ENCODE results near the gene EFNA2. TPM values are rescaled to one million over a fixed set of nuclear protein-coding genes. Genes with fewer than 3 reads are reported as not detected.

Gene EFNA2
- total and polyA plus RNA-seq, 2 experiments from 2014 or later: 2.7 to 10.3 TPM

DNA sequence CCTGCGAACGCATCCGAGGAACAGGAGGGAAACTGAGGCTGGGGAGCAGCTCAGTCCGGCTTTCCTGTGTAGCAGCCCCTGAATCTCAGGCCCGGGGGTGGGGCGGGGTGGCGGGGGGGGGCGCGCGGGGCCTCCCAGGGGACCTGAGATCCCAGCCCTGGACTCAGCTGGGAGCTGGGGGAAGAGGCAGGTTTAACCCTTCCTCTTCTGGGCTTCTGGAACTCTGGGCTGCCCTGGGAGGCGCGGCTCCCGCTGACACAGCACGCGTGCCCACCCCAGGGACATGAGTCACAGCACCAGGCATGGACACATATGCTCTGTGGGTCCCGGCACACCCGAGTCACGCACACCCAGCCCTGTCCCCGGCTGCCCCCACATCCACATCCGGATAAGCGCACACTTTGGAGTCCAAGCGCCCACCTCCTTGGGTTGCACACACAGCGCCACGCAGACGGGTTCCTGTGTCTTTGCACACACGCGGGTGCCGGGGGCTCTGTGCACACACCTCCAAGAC lies 20.0 kb upstream of the EFNA2 start:
- peak overlapping the region; percentile 64 for H3K4me3 Mint-ChIP-seq
- H3K36me3 ChIP-seq (ENCODE audit: insufficient read depth): peaks cover 5% of the 10 kb centered on the region
- peaks cover 20% of the 10 kb centered on the region for H3K36me3 Mint-ChIP-seq (ENCODE audit: low read depth)
- peak overlapping the region; percentile 96; the same call in 1 of the 2 replicates for H3K27ac Mint-ChIP-seq
- peaks cover 16% of the 10 kb centered on the region for H3K79me2 ChIP-seq (replicated peaks; ENCODE audit: insufficient read depth)
- peaks cover 2% of the 10 kb centered on the region for H3K9me3 Mint-ChIP-seq
- peaks cover 54% of the 10 kb centered on the region for H3K4me1 Mint-ChIP-seq
- H3K4me3 ChIP-seq: peak overlapping the region; percentile 94
- ATAC-seq (0 out of 3 replicates have a peak, but pooled peaks have one; percentile 0), DNase-seq (ENCODE audit: low spot score) (no peak)
- peaks cover 10% of the 10 kb centered on the region; the same call in 1 of the 2 replicates for H3K27me3 ChIP-seq (ENCODE audit: insufficient read depth)
- peaks cover 11% of the 10 kb centered on the region; the same call in 1 of the 2 replicates for H4K20me1 ChIP-seq (replicated peaks; ENCODE audit: insufficient read depth)
- H2AFZ ChIP-seq: peak overlapping the region; percentile 32; the same call in 1 of the 2 replicates
- TF ChIP-seq STAT1 (IDR thresholded peaks at IDR 0.05; ENCODE audit: unreplicated experiment) (no peak), CREB1 (CRISPR knock-in tag; IDR thresholded peaks at IDR 0.05; ENCODE audit: low read depth) (no peak), ZNF331 (CRISPR knock-in tag; IDR thresholded peaks at IDR 0.05; ENCODE audit: low read depth) (no peak), EZH2phosphoT487 (IDR thresholded peaks at IDR 0.05; ENCODE audit: unreplicated experiment) (no peak), NANOG (IDR thresholded peaks at IDR 0.05; ENCODE audit: borderline replicate concordance) (no peak), POLR2AphosphoS5 (IDR thresholded peaks at IDR 0.05; ENCODE audit: low read depth) (no peak), CTCF (conservative IDR thresholded peaks at IDR 0.05; ENCODE audit: low read depth in 2 of 2) (no peak), ZNF114 (CRISPR knock-in tag; IDR thresholded peaks at IDR 0.05) (no peak), ETS1 (IDR thresholded peaks at IDR 0.05) (no peak), EZH2 (IDR thresholded peaks at IDR 0.05; ENCODE audit: low read depth, unreplicated experiment) (no peak), JUNB (IDR thresholded peaks at IDR 0.05; ENCODE audit: unreplicated experiment) (no peak)
- TF ChIP-seq, protein P1, sequence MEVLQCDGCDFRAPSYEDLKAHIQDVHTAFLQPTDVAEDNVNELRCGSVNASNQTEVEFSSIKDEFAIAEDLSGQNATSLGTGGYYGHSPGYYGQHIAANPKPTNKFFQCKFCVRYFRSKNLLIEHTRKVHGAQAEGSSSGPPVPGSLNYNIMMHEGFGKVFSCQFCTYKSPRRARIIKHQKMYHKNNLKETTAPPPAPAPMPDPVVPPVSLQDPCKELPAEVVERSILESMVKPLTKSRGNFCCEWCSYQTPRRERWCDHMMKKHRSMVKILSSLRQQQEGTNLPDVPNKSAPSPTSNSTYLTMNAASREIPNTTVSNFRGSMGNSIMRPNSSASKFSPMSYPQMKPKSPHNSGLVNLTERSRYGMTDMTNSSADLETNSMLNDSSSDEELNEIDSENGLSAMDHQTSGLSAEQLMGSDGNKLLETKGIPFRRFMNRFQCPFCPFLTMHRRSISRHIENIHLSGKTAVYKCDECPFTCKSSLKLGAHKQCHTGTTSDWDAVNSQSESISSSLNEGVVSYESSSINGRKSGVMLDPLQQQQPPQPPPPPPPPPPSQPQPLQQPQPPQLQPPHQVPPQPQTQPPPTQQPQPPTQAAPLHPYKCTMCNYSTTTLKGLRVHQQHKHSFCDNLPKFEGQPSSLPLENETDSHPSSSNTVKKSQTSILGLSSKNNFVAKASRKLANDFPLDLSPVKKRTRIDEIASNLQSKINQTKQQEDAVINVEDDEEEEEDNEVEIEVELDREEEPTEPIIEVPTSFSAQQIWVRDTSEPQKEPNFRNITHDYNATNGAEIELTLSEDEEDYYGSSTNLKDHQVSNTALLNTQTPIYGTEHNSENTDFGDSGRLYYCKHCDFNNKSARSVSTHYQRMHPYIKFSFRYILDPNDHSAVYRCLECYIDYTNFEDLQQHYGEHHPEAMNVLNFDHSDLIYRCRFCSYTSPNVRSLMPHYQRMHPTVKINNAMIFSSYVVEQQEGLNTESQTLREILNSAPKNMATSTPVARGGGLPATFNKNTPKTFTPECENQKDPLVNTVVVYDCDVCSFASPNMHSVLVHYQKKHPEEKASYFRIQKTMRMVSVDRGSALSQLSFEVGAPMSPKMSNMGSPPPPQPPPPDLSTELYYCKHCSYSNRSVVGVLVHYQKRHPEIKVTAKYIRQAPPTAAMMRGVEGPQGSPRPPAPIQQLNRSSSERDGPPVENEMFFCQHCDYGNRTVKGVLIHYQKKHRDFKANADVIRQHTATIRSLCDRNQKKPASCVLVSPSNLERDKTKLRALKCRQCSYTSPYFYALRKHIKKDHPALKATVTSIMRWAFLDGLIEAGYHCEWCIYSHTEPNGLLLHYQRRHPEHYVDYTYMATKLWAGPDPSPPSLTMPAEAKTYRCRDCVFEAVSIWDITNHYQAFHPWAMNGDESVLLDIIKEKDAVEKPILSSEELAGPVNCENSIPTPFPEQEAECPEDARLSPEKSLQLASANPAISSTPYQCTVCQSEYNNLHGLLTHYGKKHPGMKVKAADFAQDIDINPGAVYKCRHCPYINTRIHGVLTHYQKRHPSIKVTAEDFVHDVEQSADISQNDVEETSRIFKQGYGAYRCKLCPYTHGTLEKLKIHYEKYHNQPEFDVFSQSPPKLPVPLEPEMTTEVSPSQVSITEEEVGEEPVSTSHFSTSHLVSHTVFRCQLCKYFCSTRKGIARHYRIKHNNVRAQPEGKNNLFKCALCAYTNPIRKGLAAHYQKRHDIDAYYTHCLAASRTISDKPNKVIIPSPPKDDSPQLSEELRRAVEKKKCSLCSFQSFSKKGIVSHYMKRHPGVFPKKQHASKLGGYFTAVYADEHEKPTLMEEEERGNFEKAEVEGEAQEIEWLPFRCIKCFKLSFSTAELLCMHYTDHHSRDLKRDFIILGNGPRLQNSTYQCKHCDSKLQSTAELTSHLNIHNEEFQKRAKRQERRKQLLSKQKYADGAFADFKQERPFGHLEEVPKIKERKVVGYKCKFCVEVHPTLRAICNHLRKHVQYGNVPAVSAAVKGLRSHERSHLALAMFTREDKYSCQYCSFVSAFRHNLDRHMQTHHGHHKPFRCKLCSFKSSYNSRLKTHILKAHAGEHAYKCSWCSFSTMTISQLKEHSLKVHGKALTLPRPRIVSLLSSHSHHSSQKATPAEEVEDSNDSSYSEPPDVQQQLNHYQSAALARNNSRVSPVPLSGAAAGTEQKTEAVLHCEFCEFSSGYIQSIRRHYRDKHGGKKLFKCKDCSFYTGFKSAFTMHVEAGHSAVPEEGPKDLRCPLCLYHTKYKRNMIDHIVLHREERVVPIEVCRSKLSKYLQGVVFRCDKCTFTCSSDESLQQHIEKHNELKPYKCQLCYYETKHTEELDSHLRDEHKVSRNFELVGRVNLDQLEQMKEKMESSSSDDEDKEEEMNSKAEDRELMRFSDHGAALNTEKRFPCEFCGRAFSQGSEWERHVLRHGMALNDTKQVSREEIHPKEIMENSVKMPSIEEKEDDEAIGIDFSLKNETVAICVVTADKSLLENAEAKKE (CRISPR knock-in tag; IDR thresholded peaks at IDR 0.05): no peak
- TF ChIP-seq, protein P2, sequence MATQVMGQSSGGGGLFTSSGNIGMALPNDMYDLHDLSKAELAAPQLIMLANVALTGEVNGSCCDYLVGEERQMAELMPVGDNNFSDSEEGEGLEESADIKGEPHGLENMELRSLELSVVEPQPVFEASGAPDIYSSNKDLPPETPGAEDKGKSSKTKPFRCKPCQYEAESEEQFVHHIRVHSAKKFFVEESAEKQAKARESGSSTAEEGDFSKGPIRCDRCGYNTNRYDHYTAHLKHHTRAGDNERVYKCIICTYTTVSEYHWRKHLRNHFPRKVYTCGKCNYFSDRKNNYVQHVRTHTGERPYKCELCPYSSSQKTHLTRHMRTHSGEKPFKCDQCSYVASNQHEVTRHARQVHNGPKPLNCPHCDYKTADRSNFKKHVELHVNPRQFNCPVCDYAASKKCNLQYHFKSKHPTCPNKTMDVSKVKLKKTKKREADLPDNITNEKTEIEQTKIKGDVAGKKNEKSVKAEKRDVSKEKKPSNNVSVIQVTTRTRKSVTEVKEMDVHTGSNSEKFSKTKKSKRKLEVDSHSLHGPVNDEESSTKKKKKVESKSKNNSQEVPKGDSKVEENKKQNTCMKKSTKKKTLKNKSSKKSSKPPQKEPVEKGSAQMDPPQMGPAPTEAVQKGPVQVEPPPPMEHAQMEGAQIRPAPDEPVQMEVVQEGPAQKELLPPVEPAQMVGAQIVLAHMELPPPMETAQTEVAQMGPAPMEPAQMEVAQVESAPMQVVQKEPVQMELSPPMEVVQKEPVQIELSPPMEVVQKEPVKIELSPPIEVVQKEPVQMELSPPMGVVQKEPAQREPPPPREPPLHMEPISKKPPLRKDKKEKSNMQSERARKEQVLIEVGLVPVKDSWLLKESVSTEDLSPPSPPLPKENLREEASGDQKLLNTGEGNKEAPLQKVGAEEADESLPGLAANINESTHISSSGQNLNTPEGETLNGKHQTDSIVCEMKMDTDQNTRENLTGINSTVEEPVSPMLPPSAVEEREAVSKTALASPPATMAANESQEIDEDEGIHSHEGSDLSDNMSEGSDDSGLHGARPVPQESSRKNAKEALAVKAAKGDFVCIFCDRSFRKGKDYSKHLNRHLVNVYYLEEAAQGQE (IDR thresholded peaks at IDR 0.05; ENCODE audit: unreplicated experiment): no peak
- no peaks in the 10 kb centered on the region for H3K9me2 ChIP-seq (ENCODE audit: insufficient read depth)
- H3F3A ChIP-seq (replicated peaks; ENCODE audit: low read depth): peaks cover 44% of the 10 kb centered on the region
- H3K4me2 ChIP-seq: peak overlapping the region; percentile 95
- H3K4me1 ChIP-seq (ENCODE audit: insufficient read depth): peaks cover 47% of the 10 kb centered on the region
- H3K27me3 Mint-ChIP-seq (ENCODE audit: insufficient read depth, low read depth, poor library complexity): peaks cover 45% of the 10 kb centered on the region
- no peak overlapping the region for H3K27ac ChIP-seq (ENCODE audit: low read depth)

Measured in GM23338 (cell line).